ENCODE measurements around the gene HCN3. TPM values are rescaled to one million over a fixed set of nuclear protein-coding genes. Genes with fewer than 3 reads are reported as not detected.

HCN3 gene
- total and polyA plus RNA-seq, 2 of the 13 experiments (the other 11 are each of a cell fraction or from before 2014, with no cell fraction given) = 2.4 to 10.2 TPM

DNA sequence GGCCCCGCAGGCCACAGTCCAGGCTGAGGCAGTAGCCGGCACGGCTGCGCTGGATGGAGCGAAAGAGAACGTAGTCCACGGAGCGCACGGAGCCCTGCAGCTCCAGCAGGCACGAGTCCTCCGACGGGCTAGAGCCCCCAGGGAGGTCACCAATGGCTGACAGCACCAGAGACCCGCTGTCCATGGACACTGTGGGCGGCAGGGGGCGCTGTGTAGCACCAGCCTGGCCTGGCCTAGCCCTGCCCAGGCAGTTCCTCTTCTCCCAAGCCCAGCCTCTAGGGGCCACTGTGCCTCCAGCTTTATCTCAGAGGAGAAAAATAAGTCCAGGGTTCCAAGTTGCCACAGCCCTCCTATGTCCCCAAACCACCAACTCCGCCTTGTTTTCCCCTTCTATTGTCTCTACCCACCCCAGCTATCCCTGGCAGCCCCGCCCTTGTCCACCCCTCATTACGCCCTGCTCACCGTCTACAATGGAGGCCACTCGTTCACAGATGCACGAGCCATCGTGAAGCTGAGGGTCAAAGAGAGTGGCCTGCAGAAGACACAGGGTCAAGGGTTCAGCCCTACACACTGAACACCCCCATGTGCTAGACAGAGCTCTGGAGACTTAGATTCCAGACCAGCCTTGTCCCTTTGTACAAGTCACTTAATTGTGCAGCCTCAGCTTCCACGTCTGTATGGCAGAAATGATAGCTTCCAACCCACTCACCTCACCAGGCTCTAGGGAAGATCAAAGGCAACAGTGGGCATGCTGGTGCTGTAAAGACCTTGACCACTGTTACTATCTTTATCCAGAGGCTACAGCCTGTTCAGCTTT, 26.4 kb upstream of the HCN3 start (continued):
- TF ChIP-seq MTF1 (CRISPR knock-in tag; IDR thresholded peaks at IDR 0.05) (no peak), HNF4A (CRISPR knock-in tag; IDR thresholded peaks at IDR 0.05) (peak; percentile 22), HIVEP1 (CRISPR knock-in tag; IDR thresholded peaks at IDR 0.05) (0 out of 2 replicates have a peak, but pooled peaks have one; percentile 47), THAP11 (CRISPR knock-in tag; IDR thresholded peaks at IDR 0.05) (peak; percentile 84), MTF2 (CRISPR knock-in tag; IDR thresholded peaks at IDR 0.05; ENCODE audit: borderline replicate concordance) (no peak), DZIP1 (CRISPR knock-in tag; IDR thresholded peaks at IDR 0.05) (no peak), ISL2 (CRISPR knock-in tag; IDR thresholded peaks at IDR 0.05) (0 out of 2 replicates have a peak, but pooled peaks have one; percentile 63), MTERF4 (CRISPR knock-in tag; IDR thresholded peaks at IDR 0.05) (peak; percentile 71; the same call in 1 of the 2 replicates), ZNF619 (CRISPR knock-in tag; IDR thresholded peaks at IDR 0.05) (peak; percentile 81; the same call in 1 of the 2 replicates), ZBTB26 (CRISPR knock-in tag; IDR thresholded peaks at IDR 0.05; ENCODE audit: borderline replicate concordance) (peak; percentile 18; the same call in 1 of the 2 replicates), TCF7 (IDR thresholded peaks at IDR 0.05; ENCODE audit: low read depth) (peak; percentile 70), SOX6 (IDR thresholded peaks at IDR 0.05) (no peak), SOX6 (CRISPR knock-in tag; IDR thresholded peaks at IDR 0.05) (peak; percentile 67)
- TF ChIP-seq, protein P1, sequence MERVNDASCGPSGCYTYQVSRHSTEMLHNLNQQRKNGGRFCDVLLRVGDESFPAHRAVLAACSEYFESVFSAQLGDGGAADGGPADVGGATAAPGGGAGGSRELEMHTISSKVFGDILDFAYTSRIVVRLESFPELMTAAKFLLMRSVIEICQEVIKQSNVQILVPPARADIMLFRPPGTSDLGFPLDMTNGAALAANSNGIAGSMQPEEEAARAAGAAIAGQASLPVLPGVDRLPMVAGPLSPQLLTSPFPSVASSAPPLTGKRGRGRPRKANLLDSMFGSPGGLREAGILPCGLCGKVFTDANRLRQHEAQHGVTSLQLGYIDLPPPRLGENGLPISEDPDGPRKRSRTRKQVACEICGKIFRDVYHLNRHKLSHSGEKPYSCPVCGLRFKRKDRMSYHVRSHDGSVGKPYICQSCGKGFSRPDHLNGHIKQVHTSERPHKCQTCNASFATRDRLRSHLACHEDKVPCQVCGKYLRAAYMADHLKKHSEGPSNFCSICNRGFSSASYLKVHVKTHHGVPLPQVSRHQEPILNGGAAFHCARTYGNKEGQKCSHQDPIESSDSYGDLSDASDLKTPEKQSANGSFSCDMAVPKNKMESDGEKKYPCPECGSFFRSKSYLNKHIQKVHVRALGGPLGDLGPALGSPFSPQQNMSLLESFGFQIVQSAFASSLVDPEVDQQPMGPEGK (CRISPR knock-in tag; IDR thresholded peaks at IDR 0.05) = peak; percentile 46; the same call in 1 of the 2 replicates
- TF ChIP-seq, protein P2, sequence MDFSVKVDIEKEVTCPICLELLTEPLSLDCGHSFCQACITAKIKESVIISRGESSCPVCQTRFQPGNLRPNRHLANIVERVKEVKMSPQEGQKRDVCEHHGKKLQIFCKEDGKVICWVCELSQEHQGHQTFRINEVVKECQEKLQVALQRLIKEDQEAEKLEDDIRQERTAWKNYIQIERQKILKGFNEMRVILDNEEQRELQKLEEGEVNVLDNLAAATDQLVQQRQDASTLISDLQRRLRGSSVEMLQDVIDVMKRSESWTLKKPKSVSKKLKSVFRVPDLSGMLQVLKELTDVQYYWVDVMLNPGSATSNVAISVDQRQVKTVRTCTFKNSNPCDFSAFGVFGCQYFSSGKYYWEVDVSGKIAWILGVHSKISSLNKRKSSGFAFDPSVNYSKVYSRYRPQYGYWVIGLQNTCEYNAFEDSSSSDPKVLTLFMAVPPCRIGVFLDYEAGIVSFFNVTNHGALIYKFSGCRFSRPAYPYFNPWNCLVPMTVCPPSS (IDR thresholded peaks at IDR 0.05) = no peak
- TF ChIP-seq, protein P3, sequence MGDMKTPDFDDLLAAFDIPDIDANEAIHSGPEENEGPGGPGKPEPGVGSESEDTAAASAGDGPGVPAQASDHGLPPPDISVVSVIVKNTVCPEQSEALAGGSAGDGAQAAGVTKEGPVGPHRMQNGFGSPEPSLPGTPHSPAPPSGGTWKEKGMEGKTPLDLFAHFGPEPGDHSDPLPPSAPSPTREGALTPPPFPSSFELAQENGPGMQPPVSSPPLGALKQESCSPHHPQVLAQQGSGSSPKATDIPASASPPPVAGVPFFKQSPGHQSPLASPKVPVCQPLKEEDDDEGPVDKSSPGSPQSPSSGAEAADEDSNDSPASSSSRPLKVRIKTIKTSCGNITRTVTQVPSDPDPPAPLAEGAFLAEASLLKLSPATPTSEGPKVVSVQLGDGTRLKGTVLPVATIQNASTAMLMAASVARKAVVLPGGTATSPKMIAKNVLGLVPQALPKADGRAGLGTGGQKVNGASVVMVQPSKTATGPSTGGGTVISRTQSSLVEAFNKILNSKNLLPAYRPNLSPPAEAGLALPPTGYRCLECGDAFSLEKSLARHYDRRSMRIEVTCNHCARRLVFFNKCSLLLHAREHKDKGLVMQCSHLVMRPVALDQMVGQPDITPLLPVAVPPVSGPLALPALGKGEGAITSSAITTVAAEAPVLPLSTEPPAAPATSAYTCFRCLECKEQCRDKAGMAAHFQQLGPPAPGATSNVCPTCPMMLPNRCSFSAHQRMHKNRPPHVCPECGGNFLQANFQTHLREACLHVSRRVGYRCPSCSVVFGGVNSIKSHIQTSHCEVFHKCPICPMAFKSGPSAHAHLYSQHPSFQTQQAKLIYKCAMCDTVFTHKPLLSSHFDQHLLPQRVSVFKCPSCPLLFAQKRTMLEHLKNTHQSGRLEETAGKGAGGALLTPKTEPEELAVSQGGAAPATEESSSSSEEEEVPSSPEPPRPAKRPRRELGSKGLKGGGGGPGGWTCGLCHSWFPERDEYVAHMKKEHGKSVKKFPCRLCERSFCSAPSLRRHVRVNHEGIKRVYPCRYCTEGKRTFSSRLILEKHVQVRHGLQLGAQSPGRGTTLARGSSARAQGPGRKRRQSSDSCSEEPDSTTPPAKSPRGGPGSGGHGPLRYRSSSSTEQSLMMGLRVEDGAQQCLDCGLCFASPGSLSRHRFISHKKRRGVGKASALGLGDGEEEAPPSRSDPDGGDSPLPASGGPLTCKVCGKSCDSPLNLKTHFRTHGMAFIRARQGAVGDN (CRISPR knock-in tag; IDR thresholded peaks at IDR 0.05) = peak; percentile 83
